CD4-positive, alpha-beta T cell treated with Interleukin-1 beta for 1 hour (primary cell): ENCODE measurements around the gene SS18.

Source experiments
- DNase-seq, 2 donors: peaks; one replicate each; pipeline ENCODE4 v3.0.0-alpha.2; 2020 to 2022

The SS18 gene

DNA sequence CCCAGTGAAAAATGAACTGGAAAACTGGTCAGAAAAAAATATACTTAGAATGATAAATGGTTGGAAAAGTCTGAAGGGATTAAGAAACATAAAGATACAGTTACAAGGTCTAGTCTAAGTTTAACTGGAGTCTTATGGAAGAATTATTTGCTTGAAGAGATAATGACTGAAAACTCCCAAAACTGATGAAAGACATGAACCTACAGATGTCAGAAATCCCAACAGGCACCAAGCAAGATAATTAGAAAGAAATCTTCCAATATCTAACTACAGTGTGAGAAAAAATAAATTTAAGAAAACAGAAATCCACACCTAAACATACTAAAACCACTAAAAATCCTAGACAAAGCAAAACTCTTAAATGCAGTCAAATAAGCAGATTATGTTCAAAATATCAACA lies 19.4 kb downstream of the SS18 start:
- DNase-seq = no peak

DNA sequence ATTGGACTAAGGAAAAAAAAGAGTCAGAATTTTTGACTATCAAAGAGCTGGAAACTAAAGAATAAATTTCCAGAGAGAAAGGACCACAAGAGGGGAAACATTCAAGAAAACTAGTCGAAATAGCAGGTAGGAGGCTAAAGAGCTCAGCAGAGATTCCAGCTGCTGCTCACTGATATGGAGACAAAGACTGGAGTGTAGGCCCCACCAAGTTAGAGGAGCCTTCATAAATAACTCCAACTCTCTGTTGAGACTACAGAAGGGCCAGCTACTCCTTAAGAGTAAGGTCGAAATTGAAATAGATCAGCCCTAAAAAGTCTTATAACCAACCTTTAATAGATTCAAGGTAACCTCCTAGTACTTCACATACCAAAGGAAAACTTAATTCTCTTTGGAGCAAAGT lies 31.1 kb downstream of the SS18 start:
- DNase-seq = no peak

DNA sequence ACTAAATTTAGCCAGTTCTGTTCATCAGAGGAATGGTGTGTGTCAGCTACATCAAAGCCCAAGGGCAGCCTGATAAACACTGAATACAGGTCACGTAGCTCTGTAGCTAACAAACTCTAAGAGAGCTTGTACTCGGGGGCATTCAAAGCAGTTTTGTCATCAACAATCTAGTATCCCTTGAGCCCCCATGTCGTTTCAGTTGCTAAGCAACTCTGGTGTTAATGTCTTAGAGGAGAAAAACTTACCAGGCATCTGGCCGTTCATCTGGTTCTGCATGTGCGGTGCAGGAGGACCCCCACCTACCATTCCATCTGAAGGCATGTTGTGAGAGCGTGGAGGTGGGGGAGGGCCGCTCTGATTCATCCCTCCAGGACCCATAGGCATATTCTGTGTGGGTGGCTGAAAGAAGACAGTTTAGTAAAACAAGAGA lies 33.1 kb downstream of the SS18 start:
- no peak for DNase-seq

DNA sequence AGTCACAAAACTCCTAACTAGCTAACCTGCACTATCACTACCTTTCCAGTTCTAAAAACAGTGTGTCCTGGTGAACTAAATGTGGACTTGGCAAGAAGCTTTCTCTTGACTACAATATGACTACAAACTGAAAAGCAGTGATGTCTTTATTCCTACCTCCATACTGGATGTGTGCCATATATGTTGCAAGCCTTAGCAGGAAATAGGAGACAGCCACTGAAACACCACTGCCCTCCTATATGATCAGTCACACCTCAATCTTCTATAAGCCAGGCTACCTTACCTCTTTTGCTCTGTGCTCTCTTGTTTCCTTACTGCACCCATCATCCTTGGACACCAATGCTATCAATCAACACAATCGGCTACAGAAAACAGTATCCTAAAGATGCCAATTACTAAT lies 34.1 kb downstream of the SS18 start:
- DNase-seq = no peak

DNA sequence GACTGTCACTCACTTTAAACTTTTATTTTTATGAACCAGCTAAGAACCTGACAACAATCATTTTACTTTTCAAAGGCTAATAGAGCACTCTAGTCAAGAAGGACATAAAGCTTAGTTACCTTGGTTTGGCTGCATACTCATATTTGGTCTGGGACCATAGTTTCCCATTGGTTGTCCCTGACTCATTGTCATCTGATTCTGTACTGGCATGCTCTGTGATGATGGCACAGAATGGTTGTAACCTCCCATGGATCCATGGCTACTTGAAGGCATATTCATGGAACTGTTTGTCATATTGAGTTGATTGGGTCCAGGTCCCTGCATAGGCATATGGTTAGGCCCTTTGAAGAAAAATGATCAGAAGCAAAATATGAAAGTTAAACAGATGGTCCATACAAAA lies 37.9 kb downstream of the SS18 start:
- DNase-seq = no peak

DNA sequence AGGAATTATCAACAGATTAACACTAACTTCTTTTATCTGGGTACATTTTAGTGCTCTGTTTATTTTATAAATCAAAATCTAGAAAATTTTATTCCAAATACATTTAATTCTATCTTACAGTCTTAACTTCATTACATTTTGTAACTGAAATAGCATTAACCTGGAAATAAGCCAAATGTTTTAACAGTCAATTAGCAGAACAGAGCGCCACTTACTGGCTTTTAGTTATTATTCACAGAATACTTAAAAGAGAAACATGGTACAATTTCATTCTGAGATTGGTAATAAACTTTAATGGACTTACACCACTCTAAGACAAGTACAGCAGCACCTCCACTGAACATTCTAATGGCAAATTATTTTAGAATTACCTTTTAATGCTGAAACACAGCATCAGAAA lies 38.6 kb downstream of the SS18 start:
- DNase-seq = no peak

DNA sequence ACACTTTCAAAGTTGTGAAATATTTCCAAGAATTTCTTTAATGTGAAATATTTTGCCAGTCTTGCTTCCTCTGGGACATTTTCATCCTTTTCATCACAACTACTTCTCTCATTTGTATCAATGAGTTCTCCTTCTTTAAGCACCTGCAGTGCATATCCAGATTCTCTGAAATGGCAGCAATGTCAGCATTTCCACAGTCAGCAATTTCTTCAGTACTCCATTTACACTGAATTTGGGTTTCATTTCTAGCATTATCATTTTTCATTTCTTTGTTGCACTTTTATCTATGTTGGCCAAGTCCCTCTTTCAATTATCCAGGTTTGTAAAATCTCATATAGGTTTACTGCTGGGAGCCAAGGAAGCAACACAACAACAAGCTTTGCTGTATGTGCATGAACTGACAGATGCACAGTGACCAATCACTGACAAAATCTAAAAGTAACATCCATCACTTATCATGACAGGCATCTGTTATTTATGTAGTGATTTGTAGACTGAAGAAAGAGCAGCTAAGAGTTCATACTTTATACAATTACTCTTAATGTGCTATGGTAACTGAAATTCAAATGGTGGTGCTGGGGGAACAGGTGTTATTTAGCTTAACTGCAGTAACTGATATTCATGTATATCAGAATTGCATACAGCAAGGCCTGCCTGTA lies 43.9 kb downstream of the SS18 start:
- no peak for DNase-seq

DNA sequence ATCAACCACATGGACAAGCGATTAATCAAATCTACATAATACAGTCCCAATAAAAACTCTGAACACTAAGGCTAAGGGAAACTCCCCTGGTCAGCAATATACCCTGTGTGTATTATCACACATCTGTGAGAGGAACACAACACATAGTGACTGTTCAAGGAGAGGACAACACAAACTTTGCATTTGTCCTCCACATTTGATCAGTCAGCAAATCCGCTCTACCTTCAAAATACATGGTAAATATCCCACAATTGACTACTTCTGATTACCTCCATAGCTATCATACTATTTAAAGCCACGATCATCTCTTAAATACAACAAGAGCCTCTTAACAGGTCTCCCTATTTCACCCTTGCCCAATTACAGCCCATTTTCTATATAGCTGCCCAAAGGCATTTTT lies 45.6 kb downstream of the SS18 start:
- DNase-seq = no peak

DNA sequence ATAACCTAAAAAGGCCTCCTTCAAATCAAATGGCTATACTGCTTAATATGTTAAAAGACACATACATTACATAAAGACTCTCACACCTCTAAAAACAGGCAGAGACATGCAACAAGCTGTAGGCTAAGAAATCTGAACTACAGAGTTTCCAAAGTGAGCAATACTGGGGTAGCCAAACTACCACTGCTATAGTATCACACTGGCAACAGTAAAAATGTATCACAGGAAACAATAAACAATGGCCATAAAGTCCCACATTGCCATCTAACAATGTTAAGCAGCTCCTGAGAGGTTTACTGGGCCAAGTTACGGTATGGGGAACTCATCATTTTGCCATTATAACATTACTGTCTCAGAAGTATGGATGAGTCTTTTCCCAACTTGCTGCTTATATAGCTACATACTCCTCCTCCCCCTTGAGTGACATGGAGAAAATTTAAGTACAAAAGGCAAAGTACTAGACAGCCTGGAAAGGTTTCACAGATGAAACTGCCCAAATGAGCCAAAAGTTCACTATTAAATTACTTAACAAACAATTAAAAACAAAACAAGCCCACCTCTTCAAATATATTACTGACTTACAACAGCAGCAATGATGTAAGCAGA lies 50.3 kb downstream of the SS18 start:
- DNase-seq = no peak

DNA sequence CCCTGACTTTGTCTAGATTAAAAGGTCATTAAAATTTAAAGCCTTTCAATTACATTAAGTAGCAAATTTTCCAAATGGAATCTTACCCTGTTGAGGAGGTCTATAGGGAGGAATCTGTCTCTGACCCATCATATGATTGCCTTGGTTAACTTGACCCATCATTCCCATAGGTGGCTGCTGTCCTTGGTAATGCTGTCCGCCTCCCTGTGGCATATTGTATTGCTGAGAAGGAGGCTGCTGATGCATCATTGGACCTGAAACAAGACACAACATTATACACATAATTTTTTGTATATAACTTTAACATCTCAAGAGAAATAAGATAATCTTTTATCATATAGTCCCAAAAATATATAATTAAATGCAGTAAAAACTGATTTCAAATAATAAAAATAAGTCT lies 51.2 kb downstream of the SS18 start:
- no peak for DNase-seq

DNA sequence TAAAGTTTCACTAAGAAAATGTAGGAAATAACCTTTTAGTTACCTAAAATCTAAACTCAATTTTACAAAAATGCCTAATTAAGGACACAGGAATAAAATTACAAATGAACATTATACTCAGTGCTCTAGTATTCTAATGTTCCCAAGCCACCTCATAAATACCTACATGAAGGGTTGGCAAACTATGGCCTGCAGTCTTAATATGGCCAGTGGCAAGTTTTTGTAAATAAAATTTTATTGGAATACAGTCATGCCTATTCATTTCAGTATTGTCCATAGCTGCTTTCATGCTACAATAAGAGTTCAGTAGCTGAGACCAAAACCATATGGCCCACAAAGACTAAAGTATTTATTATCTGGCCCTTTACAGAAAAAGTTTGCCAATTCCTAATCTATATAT lies 53.8 kb downstream of the SS18 start:
- DNase-seq = no peak

DNA sequence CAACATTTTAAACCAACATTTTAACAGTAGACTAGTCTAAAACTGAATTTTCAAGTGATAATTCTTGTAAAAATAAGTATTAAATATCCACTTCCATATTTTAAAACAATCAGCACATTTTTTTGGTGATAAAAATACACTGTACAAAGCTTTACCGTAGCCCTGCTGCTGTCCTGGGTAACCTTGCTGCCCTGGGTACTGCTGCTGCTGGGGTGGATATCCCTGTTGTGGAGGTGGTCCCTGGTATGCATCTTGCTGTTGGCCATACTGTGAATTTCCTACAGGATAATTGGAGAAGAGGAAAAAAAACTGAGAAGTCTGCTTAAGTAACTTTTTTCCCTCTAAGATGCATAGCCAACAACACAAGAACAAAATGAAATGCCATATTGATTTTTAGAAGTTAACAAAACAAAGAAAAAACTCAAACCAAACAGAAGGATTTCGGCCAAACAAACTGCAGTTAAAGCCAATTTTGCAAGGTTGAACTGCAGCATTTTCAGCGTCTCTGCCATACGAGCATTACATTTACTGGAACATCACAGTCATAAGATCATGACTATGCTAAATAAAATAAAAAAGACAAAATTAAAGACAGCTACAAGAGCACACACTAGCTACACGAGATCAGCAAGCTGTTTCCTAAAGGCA lies 55.4 kb downstream of the SS18 start:
- DNase-seq = no peak

DNA sequence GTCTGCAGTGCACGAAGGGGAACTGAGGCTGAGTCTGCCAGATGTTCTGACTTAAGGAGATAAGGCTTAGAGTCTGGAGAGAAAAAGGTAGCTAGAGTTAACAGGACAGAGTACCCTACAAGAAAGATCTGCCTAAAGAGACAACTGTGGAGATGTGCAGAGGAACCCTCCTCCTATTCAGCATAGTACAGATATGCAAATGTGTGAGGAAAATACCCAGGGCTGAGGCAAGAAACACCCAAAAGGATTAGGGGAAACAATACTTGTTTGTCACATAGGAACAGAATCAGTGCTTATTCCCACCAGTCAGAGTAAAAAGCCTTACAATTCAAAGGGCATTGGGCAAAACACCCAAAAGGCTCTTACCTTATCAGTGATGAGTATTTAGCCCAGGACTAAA lies 67.8 kb downstream of the SS18 start:
- no peak for DNase-seq

DNA sequence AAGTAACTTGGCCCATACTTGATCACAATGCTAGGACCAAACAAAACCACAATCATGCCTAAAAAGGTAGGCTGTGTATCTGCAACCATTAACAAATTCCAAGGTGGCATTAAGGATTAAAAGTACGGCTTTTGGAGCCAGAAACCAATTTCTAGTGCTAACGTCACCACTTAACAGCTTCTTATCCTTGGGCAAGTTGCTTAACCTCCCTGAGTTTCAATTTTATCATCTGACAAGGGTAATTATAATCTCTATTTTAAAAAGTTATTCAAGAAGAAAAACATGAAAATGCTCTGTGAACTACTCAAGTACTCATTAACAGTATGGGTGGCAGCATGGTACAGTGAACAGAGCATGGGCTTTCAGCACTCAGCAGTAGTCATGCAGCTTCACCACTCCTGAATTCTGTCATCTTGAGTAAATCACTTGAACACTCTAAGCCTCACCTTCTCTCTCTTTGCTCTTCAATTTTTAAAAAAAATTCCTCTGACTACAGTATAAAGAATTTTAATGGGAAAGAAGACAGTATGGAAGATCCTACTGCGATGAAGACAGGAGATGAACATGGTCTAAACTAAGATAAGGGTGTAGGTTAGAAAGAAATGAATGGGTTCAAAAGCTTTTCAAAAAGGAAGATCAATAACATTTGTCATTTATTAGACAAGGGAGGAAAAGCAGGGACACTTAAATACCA lies 69.2 kb downstream of the SS18 start:
- no peak for DNase-seq

DNA sequence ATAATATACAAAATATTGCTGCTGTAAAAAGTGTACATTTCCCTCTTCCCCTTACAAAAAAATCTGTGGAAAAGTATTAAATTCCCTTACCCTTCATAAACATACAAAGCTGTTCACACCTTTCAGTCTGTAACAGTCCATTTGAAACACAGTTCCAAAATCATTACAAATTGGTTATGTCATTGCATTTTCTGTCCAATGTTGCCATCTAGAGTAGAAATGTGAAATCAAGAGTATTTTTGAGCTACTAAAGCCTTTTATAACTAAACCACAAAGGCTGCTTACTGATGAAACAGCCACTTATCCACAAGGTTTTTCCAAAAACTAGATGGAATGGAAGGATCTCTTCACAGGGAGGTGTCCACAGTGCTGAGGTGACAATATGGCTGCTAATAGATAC lies 72.5 kb downstream of the SS18 start:
- no peak for DNase-seq

DNA sequence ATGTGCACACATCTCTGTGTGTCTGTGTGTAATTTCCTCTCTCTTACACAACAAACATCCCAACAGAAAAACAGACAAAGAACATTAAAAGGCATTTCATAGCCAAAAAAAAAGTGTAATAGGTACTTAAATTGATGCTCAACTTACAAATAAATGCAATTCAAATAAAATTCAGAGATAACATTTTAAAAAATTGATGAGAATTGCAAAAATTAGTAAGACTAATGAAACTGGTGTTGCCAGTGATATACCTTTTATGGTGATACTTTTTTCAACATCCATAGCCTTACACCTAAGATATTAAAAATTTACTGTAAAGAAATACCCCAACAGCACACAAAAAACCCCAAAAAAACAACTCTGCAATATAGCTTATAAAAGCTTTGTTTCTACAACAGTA lies 76.0 kb downstream of the SS18 start:
- DNase-seq = no peak

DNA sequence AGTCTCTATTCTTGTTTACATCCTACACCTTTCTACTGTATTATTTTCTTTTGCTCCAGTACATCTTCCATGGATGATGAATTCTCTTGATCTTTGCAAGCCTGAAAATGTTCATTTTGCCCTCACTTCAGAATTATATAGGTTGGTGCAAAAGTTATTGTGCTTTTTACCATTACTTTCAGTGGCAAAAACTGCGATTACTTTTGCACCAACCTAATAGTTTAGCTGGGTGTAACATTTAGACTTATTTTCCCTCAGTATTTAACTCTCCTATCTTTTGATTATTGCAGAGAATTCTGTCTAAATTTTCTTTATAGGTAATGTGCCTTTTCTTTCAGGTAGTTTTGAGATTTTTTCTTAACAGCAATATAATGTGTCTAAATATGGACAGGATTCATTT lies 81.8 kb downstream of the SS18 start:
- no peak for DNase-seq

DNA sequence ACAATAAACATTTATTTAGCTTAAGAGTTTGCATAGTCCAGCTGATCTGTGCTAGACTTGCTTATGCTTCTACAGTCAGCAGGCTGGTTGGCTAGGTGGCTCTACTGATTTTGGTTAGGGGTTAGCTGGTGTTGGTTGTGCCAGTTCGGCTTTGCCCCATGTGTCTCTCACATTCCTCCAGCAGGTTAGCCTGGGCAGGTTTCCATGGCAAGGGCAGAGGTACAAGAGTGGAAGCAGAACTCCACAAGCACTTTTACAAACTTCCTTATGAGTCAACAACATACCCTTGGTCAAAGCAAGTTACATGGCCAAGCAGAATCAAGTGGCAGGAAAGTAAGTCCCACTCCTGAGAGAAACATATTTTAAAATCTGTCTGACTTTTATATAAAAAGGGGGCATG lies 82.3 kb downstream of the SS18 start:
- no peak for DNase-seq

DNA sequence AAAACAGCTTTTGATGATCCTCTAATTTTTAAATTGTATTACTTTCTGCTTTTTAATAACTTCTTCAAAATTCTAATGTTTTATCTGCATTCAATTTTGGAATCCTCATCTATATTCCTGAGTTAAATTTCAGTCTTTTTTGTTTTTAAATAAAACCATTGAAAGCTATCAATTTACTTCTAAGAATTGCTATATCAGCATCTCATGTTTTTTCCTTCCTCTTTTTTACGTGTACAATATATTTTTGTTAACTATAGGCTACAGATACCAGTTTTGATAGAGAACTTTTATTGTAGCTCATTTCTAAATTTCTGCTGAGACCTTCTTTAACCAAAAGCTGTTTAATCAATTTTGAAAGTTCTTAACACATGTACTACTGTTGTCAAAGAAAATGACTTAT lies 84.5 kb downstream of the SS18 start:
- DNase-seq = no peak

DNA sequence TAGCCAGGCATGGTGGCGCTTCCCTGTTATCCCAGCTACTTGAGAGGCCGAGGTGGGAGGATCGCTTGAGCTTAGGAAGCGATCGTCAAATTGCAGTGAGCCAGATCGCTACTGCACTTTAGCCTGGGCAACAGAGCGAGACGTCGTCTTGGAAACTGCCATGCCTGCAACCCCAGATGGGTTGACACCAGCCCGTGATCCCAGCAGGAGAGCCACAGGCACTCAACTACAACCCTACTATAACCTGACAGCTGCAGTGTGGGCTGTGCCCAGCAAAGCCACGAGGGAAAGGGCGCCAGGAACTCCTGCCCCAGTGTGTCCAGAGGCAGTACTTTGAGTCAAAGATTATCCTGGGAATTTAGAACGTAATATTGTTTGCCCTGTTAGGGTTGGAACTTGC lies 85.6 kb downstream of the SS18 start:
- DNase-seq = no peak

DNA sequence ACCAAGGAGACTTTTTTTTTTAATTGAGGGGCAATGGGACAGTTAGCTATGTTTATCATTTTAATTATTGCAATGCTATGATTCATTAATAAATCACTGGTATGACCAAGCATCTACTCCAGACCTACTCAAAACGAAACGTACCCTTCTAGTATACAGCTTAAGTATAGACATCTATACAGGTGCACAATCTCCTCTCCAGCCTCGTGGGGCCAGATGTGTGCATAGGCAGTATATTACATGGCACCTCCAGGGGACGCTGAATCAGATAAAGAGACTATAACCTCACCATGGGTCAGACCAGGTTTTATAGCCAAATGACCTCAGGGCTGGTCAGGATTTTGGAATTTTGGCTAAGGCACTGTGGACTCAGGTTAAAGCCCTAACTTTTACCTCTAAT lies 86.6 kb downstream of the SS18 start:
- no peak for DNase-seq

DNA sequence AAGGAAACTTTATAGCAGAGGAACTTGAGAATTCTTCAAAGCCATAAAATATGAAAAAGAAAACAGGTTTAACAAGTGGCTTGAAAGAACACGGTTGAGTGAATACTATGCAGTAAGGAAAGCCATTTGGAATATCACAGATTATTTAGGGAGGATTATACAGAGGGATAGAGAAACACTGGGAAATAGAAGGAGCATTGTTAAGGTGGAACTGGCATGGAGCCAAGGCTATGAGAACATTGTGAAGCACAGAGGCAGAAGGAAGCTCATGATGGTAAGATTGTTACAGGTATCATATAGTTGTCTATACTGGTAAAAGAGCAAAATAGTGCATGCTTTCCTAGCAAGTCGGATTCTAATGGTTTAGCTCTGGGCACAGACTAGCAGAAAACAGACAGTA lies 87.1 kb downstream of the SS18 start:
- DNase-seq = no peak

DNA sequence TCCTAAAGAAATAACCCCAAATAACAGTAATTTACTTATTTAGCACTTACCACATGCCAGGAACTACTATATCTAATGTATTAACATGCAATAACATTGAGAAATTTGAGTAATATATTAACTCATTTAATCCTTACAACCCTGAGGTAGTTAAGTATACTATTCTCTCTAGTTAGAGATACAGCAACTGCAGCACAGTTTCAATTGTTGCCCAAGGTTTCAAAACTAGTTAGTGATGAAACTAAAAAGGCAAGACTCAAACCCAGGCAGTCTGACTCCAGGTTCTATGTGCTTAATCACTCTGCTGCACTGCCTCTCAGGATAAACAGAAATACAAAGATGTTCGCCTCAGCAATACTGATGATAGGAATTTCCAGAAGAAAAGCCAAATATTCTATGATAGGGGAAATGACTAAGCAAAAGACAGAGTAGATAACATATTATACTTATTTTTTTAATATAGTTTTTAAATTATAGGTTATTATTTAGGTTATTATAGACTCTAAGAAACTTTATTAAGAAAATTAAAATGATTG lies 88.0 kb downstream of the SS18 start:
- DNase-seq = no peak

DNA sequence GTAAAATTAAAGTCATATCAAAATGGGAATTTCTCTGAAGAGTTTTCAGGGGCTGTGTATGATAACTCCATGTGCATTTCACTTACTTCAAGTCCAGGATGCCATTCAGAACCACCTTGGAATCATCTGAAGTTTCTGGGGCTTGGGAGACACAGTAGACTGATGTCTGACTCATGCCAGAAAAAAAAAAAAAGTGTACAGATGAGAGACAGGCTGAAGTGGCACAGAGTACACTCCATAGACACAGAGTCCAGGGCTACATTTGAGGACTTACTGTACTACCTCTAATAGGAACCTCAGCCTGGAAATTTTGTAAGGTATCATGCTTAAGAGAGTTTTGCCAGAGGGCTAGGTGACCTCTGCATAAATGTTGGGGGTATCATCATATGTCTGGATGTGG lies 92.0 kb downstream of the SS18 start:
- DNase-seq = no peak
